Measurements from ENCODE around the gene NSL1.
A peak's percentile ranks its signal among the peaks of the same experiment; 100 is the strongest.

Gene NSL1

GRCh38 chr1:212791676-212792395 lies at the start of gene NSL1, which contains the start of gene TATDN3:
NSL1 (minus strand) TSS chr1:212791777; CDS start chr1:212791763, 14 bp downstream.
TATDN3 (plus strand) TSS chr1:212791894; CDS start chr1:212791922, 28 bp downstream.
- peak; percentile 93 for DNase-seq

- no peak for DNase-seq
Observed at GRCh38 chr1:212838145-212838544, 46.6 kb upstream of the NSL1 start.

- DNase-seq: peak; percentile 4
Observed at GRCh38 chr1:212833211-212834207, 41.9 kb upstream of the NSL1 start.

- DNase-seq: no peak
Observed at GRCh38 chr1:212828395-212828794, 36.8 kb upstream of the NSL1 start.

GRCh38 chr1:212827831-212828278 lies 36.3 kb upstream of the NSL1 start:
- no peak for DNase-seq

GRCh38 chr1:212827171-212827776 lies 35.7 kb upstream of the NSL1 start:
- no peak for DNase-seq

GRCh38 chr1:212825798-212826452 lies 34.3 kb upstream of the NSL1 start:
- DNase-seq: no peak

- no peak for DNase-seq
Observed at GRCh38 chr1:212824201-212824600, 32.6 kb upstream of the NSL1 start.

- no peak for DNase-seq
Observed at GRCh38 chr1:212822956-212823355, 31.4 kb upstream of the NSL1 start.

GRCh38 chr1:212820969-212821368 lies 29.4 kb upstream of the NSL1 start:
- no peak for DNase-seq

- no peak for DNase-seq
Observed at GRCh38 chr1:212819726-212820125, 28.1 kb upstream of the NSL1 start.

GRCh38 chr1:212816567-212817278 lies 25.1 kb upstream of the NSL1 start:
- no peak for DNase-seq

- no peak for DNase-seq
Observed at GRCh38 chr1:212814537-212815334, 23.2 kb upstream of the NSL1 start.

GRCh38 chr1:212805767-212806166 lies 14.2 kb upstream of the NSL1 start:
- no peak for DNase-seq

- DNase-seq: no peak
Observed at GRCh38 chr1:212797681-212798080, 6.1 kb upstream of the NSL1 start.

GRCh38 chr1:212794561-212795014 lies 3.0 kb upstream of the NSL1 start:
- DNase-seq: no peak

GRCh38 chr1:212792396-212792908 lies 875 bp upstream of the NSL1 start:
- DNase-seq: no peak

GRCh38 chr1:212791261-212791675 lies 309 bp downstream of the NSL1 start:
- DNase-seq: no peak

- DNase-seq: no peak
Observed at GRCh38 chr1:212785871-212786270, 5.7 kb downstream of the NSL1 start.

GRCh38 chr1:212783976-212784375 lies 7.6 kb downstream of the NSL1 start:
- no peak for DNase-seq
